GM10847 (cell line): ENCODE results near the gene C4orf36.

ENCODE experiments used
- POLR2A ChIP-seq: IDR thresholded peaks from 2 replicates; pipeline ENCODE4 v1.6.1; 2011; ENCODE audit not compliant: insufficient read length; ENCODE audit errors: extremely low read depth

Gene C4orf36

DNA sequence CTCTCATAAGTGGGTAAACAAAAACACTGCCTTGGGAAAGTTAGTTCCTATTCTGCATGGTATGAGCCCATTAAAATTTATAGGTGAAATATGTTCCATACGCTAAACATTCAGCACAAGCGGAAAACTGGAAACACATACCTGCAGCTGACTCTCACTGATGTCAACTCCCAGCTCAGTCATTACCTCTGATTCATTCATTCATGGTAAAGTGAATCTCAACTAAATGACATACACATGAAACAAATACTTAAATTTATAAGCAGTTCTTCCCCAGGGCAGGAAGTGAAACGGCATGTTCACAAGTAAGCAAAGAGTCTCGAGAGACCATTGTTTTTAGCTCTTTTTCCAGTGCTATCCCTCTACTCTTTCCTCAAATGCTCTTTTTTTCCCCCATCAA lies 44.7 kb downstream of the C4orf36 start:
- no peak for TF ChIP-seq POLR2A

DNA sequence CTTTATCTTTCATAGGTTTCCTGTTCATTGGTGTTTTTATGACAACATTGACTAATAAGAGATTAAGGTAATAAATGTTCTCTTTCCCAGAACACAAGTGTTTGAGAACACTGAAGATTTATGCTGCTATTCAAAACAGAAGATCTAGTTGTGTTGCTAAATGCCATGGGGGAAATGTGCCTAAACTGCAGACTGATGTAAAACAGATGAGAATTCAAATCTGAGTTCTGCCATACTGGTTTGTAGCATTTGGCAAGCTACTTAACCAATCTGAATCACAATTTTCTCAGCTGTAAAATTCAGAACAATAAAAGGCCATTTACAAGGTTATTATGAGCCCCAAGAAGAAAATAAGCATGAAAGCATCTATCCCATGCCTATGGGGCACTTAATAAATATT lies 45.3 kb downstream of the C4orf36 start:
- no peak for TF ChIP-seq POLR2A

DNA sequence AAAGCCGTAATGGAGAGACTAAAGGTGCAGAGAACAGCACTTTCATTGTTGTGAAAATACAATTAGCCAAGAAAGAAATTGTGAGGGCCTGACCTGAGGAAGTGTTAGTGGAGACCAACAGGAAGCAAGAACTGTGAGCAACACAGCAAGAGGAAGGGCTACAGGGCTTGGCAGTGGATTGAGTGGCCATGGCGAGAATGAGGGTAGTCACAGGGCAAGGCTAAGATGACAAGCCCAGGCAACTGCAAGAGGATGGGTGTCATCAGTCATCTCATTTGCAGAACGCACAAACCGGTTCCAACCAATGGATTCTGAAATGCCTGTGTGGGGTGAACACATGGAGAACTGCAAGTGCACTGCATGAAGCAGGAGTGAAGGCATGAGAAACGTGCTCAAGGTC lies 46.6 kb downstream of the C4orf36 start:
- TF ChIP-seq POLR2A, result no peak

- no peak for TF ChIP-seq POLR2A
Observed at GRCh38 chr4:86841309-86841708, 50.9 kb downstream of the C4orf36 start.

- no peak for TF ChIP-seq POLR2A
Observed at GRCh38 chr4:86840858-86841257, 51.4 kb downstream of the C4orf36 start.

DNA sequence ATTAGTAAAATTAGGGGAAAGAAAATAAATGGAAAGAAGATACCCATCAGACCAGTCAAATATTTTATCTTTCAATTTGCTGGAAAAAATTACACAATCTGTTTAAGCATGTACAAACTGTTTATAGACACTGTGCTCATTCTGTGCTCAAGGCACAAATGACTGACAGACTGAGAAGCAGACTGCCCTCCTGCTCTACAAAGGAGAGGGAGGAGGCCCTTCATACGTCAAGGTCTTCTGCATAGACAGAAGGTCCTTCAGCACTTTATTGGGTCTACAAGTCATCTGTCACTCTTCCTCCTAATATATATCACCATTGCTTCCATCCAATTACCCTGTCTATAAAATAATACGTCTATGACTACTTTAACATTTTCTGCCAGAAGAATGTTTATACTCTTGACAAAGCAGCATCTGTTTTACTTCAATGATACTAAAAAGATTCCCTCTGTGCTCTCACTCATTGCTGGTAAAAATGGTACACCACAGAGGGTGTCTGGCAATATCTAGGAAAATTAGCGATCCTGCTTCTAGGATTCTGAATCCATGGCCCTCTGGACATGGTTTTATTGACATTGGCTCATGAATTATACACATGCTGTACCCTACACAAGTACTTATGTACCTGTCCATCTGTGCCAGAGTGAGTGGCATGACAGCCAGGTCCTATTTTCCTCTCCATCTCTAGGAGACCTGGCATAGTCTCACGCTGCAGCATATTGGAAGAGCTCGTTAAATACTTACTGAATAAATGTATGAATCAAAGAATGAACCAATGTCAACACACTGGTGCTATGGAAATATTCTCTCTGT lies 54.3 kb downstream of the C4orf36 start:
- TF ChIP-seq POLR2A, result no peak

GRCh38 chr4:86835677-86836076 lies 56.5 kb downstream of the C4orf36 start:
- no peak for TF ChIP-seq POLR2A

- TF ChIP-seq POLR2A, result no peak
Observed at GRCh38 chr4:86834901-86835300, 57.3 kb downstream of the C4orf36 start.

DNA sequence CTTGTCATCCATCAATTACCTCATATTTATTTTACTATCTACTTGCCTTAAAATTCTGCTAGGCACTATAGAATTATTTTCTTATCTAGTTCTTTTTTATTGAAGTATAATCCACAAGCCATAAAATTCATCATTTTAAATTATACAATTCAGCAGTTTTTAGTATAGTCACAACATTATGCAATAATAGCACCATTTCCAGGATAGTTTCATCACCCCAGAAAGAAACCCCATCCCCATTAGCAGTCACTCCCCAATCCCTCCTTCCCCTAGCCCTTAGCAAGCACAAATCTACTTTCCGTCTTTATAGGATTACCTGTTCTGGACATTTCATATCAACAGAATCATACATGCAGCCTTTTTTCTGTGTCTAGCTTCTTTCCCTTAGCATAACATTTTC lies 58.6 kb downstream of the C4orf36 start:
- no peak for TF ChIP-seq POLR2A

- TF ChIP-seq POLR2A, result no peak
Observed at GRCh38 chr4:86831262-86832130, 60.7 kb downstream of the C4orf36 start.
